Stimulated activated CD4-positive, alpha-beta T cell treated with anti-CD3 and anti-CD28 coated beads, TNF-alpha, amount 100 ng/mL, for 1 hour (primary cell): ENCODE measurements around the gene CALR3.
"Not testable (repeated sequence)": the region's sequence is repeated elsewhere in the genome, so short reads cannot be mapped to it uniquely, and the experiment has no call there.

Experiments used
- DNase-seq, 3 donors: peaks; one replicate each; pipeline ENCODE4 v3.0.0-alpha.2; 2020; ENCODE audit warnings: low read depth in 3 of 3, low spot score in 1 of 3

Gene CALR3

DNA sequence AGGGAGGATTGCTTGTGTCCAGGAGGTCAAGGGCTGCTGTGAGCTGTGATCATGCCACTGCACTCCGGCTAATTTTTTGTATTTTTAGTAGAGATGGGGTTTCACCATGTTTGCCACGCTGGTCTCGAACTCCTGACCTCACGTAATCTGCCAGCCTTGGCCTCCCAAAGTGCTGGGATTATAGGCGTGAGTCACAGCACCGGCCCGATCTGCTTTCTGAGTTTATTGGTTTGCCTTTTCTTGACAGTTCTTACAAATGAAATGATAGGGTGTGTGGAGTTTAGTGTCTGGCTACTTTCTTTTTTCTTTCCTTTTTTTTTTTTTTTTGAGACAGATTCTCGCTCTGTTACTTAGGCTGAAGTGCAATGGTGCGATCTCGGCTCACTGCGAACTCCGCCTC lies 1.1 kb upstream of the CALR3 start:
- no peak for DNase-seq

DNA sequence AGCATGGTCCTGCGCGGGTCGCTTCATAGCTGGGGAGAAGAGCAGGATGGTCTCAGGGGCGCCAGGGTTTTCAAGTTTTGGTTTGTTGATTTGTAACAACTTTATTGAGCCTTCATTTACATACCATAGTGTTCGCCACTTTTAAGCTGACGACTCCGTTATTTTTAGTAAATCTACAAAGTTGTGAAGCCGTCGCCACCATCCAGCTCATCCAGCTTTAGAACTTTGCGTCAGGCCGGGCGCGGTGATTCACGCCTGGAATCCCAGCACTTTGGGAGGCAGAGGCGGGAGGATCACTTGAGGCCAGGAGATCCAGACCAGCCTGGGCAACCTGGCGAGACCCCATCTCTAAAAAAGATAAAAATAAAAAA lies 631 bp upstream of the CALR3 start:
- no peak for DNase-seq

DNA sequence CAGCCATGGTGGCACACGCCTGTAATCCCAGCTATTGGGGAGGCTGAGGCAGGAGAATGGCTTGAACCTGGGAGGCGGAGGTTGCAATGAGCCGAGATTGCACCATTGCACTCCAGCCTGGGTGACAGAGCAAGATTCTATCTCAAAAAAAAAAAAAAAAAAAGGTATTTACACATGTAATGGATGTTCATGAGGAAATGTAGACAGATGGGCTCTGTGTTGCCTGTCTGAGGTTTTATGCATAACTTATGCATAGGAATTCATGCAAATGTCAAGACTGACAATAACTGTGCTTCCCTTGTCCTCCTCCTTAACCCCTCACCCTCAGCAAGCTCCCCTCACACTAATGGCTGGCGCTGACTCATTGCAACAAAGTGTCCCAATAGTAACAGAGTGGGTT lies 9.5 kb downstream of the CALR3 start:
- not testable (repeated sequence) for DNase-seq

DNA sequence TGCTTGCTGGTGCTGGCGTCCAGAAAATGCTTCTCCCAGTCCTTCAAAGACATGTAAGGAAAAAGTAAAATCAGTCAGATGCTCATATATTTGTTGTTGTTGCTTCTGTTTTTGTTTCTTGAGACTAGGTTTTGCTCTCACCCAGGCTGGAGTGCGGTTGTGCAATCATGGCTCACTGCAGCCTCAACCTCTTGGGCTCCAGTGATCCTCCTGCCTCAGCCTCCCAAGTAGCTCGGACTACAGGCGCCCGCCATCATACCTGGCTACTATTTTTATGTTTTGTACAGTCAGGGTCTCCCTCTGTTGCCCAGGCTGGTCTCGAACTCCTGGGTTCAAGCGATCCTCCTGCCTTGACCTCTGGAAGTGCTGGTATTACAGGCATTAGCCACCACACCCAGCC lies 13.2 kb downstream of the CALR3 start:
- DNase-seq: no peak

DNA sequence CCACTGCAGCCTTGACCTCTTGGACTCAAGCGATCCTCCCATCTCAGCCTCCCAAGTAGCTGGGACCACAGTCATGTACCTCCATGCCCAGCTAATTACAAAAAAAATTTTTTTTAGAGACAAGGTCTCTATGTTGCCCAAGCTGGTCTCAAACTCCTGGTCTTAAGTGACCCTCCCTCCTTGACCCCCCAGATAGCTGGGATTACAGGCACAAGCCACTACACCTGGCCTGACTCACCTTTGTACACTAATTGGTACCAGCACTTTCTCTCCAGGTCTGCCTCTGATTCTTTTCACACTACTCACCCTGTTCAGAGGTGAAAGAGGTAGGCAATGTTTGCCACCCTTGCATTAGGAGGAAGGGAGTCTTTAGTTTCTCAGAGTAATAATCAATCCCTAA lies 18.7 kb downstream of the CALR3 start:
- DNase-seq: no peak

DNA sequence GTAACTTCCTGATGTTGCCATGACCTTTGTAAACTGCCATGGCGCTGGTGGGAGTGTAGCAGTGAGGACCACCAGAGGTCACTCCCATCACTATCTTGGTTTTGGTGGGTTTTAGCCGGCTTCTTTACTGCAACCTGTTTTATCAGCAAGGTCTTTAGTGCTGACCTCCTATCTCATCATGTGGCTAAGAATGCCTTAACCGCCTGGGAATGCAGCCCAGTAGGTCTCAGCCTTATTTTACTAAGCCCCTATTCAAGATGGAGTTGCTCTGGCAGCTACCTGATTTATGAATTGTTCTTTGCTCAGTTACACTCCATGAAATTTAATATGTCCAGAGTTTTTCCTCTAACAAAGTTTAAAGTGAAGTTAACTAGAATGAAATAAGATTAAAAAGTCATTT lies 19.6 kb downstream of the CALR3 start:
- DNase-seq: no peak

DNA sequence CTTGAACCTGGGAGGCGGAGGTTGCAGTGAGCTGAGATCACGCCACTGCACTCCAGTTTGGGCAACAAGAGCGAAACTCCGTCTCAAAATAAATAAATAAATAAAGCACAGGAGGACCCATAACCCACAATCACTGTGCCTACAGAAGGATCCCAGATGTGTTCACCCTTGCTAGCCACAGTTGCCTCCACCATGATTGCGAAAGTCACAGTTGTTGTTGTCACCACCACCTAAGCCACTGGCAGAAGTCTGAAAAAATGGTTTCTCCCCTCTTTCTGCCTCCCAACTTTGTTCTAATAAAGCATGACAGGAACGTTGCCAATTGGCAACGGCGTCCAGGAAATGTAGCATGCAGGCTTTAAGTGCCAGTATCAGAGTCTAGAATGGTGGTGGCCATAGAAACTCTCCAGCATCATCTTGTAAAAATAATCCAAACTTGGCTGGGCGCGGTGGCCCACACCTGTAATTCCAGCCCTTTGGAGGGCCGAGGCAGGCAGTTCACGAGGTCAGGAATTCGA lies 22.0 kb downstream of the CALR3 start:
- DNase-seq: no peak

DNA sequence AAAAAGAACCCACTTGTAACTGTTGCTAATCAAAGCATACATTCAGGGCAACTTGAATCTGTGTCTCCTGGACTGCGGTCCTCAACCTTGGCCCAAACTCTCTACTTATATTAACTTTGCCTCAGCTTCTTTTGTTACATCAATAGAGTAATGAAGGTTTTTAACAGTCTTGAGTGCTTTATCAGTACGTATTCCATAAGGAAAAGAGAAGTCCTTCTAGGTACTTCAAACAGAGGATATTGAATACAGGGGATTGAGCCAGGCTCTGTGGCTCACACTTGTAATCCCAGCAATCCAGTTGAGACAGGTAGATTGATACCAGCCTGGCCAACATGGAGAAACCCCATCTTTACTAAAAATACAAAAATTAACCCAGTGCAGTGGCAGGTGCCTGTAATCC lies 23.0 kb downstream of the CALR3 start:
- DNase-seq: no peak

DNA sequence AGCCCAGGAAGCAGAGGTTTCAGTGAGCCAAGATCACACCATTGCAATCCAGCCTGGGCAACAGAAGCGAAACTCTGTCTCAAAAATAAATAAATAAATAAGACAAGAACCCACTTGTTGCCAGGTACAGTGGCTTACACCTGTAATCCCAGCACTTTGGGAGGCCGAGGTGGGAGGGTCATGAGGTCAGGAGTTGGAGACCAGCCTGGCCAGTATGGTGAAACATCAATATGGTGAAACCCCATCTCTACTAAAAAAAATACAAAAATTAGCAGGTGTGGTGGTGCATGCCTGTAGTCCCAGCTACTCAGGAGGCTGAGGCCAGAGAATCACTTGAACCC lies 23.4 kb downstream of the CALR3 start:
- not testable (repeated sequence) for DNase-seq

DNA sequence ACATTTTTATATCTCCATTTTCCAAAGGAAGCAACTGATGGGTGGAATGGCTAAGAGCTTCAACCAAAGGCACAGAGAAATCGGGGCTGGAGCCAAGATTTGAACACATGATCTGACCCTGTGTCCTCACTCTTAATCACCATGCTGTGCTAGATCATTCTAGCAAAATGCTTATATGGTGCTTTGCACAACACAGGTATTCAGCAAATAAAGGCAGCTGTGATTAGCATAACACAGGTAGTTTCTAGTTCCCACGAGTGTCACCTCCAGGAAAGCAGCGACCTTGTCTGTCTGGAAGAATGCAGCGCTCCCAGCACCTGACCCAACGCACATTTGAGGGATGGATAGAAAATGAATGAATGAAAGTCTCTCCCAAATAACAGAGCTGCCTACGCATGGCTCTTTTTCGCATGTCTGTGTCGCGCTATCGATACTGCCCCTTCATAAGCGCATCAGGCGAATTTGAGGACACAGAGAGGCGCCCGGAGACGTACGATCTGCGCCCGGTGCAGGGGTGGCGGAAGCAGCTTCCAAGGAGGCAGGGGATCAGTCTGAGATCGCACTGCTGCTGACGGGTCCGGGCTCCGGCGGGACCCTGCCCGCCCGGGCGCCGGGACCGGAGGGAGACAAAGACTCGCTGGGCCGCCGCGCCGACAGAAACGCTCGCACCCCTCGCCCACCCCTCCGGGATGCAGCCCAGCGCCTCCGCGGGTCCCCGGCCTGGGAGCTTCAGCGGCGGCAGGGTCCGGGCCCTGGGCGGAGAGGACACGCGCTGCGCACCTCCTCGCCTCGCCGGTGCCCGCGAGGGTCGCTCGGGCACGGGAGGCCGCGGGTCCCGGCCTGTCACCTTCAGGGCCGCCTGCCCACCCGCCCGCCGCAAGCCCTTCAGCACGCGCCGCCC lies 24.8 kb downstream of the CALR3 start:
- DNase-seq: peak in 1 of 3 donors; percentile 12

DNA sequence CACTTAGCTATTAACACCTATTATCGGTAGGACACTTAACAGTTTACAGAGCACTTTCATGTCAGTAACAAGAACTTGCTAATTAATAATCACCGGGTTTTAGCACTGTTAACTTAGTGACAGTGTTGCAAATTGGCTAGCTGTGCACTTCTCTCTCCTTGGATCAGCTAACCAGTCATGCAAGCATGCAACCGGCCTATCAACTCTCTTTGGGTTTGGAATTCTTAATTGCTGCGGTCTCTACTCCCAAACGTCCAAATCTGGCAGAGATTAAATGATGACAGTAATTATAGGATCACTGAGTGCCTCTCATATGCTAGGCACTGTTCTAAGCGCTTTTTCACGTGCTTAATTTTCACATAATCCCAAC lies 25.4 kb downstream of the CALR3 start:
- DNase-seq: no peak

DNA sequence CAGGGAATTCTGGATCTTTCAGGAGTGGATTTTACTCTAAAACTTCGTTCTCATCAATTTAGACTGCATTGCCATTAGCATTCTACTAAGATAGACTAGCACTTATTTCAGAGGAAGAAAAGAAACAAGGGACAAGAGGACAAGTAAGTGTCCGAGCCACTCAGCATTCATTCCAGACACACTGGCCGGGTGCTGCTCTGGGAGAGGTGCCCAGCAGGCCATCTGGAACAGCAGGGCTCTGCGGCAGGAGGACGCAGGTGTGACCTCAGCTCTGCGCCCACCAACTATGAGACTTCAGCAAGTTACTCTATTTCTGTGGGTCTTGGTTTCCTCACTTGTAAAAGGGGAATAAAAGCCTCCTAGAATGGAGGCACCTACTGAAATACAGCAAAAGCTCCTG lies 28.4 kb downstream of the CALR3 start:
- no peak for DNase-seq

DNA sequence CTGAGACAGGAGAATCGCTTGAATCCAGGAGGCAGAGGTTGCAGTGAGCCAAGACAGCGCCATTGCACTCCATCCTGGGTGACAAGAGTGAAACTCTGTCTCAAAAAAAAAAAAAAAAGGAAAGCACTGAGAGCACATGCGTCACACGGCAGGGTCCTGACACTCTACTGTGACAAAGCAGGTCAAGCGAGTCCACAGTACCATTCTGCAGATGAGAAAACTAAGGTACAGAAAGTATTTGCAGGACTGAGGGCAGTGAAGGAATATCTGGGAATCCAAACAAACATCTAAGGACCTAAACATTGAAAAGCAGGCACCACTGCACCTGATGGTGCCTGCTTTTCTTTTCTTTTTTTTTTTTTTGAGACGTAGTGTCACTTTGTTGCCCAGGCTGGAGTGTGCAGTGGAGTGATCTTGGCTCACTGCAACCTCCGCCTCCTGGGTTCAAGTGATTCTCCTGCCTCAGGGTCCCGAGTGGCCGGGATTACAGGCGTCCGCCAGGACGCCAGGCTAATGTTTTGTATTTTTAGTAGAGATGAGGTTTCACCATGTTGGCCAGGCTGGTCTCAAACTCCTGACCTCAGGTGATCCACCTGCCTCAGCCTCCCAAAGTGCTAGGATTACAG lies 29.1 kb downstream of the CALR3 start:
- not testable (repeated sequence) for DNase-seq

DNA sequence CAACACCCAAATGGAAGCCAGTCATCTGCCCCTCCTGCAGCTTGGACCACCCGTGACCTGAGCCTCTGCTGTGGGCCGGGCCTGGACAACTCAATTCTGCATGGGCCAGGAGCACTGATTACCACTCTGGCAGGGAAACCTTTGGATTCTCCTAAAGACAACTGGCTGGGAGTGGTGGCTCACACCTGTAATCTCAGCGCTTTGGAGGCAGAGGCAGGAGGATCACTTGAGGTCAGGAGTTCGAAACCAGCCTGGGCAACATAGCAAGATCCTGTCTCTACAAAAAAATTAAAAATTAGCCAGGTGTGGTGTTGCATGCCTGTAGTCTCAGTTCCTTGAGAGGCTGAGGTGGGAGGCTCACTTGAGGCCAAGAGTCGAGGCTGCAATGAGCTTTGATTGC lies 30.7 kb downstream of the CALR3 start:
- no peak for DNase-seq

DNA sequence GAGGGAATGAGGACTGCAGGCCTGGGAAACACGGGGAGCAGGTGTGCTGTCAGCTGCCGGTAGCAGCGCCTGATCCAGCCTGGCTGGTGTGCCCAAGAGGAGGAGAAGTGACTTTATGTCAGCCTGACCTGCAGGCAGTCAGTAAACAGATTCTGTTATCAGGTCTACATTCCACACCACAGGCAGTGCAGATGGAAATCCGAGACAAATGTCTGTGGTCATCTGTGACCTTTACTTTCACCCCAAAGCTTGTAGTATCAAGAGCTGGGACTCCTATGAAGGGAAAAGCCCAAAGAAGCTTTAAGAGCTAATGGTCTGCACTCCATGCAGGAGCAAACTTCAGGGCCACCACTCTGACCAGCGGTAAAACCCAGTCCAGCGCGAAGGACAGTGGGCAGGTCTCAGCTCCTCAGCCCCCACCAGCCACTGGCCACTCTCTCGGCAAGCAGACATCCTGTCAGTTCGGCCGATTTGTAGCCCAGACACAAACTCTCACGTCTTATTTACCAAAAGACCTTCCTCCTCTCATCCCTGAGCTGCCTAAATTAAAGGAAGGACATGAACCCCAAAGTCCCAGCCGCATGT lies 31.9 kb downstream of the CALR3 start:
- no peak for DNase-seq

DNA sequence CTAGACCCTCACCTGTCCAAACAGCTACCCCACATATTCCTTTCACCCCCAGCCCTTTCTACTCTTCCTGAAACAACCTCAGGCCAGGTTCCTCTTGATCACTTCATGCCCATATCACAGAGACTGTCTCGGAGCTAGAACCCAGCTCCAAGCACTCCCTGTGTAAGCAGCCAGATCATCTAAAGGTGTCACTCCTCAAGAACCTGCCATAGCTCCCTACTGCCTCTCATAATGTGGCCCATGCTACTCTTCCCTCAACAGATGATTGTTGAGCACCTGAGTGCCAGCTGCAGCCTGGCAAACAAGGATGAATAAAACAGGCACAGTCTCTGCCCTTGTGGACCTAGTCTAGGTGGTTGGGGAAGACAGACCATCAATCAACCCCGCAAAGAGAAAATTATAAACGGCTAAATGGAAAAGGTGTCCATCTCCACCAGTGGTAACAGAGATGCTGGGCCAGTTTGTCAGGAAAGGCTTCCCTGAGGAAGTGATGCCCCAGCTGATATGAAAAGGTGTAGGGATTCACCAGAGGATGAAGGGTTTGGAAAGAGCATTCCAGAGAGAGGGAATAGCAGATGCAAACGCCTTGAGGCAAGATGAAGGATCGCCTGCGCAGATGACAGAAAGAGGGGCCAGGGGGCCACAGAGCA lies 32.5 kb downstream of the CALR3 start:
- no peak for DNase-seq

DNA sequence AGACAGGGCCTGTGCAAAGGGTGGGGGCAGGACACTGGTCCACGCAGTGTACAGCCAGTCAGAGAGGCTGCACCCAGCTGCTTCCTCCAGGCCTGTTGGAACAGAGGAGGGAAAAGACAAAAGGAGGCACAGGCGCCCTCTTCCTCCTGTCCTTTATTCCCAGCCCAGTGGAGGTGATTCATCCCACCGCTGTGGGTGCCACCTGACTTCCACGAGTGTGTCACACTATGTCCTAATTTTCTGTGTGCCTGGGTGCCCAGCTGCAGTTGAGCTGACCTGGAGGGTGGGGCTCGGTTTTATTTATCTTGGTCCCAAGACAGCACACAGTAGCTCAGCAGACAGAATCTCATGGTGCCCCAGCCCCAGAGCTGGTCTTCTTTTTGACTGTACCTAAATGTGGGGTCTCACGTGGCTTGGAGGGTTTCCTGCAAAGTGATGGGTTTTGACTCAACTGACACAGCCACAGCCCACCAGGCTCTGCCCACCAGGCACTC lies 33.2 kb downstream of the CALR3 start:
- DNase-seq: no peak

DNA sequence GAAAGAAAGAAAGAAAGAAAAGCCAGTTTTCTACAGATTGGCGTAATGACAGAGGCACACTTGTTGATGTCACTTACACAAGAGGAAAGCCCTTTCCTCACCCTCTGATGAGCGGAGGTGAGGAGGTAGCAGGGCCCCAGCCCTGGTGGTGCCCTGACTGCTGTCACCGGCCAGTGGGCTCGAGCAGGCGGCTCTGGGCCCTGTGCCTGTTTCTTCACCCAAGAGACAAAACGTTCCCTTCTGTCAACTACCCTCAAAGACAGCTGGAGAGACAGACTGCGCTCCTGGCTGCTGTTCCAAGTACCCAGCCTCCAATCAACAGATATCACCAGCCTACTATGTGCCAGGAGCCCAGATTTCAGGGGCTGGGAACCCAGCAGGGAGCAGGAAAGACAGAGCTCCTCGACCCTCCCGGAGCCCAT lies 34.3 kb downstream of the CALR3 start:
- no peak for DNase-seq

DNA sequence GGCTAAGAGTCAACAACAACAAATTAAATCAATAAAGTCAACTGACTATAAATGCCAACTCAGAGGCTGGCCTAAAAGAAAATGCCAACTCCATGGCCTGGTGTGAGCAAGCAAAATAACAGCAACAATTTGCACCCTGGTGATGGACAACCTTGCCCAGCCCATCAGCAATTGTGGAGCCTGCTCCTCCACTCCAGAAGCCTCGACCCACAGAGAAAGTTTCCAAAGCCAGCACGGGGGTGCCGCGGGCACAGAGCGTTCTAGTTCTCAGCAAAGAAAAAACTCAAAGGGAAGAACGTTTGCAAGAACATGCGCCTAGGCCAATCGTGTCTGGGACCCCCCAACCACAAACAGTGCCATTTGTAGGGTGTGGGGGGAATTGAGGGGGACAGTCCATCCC lies 35.5 kb downstream of the CALR3 start:
- no peak for DNase-seq

DNA sequence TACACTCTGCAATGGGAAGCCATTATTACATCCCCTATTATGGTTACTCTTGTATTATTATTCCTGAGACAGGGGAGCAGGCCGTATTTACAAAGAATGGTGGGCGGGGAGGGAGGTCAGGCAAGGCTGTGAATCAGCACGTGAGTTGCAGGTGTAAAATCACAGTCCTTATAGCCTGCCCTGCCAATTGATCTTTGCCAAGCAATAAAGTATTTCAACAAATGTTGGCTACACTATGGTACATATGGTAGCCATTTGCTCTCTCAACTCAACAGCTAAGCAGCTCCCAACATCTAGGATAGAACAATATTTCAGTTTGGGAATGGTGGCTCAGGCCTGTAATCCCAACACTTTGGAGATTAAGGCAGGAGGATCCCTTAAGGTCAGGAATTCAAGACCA lies 36.3 kb downstream of the CALR3 start:
- DNase-seq: no peak
